Stomach (tissue), 4 donors: ENCODE measurements around the gene CCR5AS.

Experiments
- CTCF ChIP-seq, 7 experiments: fragments of 450-650 bp in 4 of 7; fragments of 200-600 bp in 3 of 7; sonication (generic) in 3 of 7; IDR thresholded peaks; one replicate each; pipeline ENCODE4 v1.5.1; 2016 to 2019; ENCODE audit warnings: antibody characterized with exemption in 7 of 7, control low read depth in 2 of 7, mild to moderate bottlenecking in 1 of 7
- EP300 ChIP-seq: sonication (generic); formaldehyde crosslinking; IDR thresholded peaks from one replicate; pipeline ENCODE4 v1.6.1; 2017; ENCODE audit warnings: antibody characterized with exemption
- POLR2A ChIP-seq, 4 donors: fragments of 450-650 bp; IDR thresholded peaks; one replicate each; pipeline ENCODE4 v1.6.1; 2016; ENCODE audit warnings: antibody characterized with exemption in 4 of 4, control low read depth in 2 of 4, mild to moderate bottlenecking in 1 of 4, moderate library complexity in 1 of 4
- POLR2AphosphoS5 ChIP-seq, 3 donors: sonication (generic); formaldehyde crosslinking; IDR thresholded peaks; one replicate each; pipeline ENCODE4 v1.6.1; 2016; ENCODE audit warnings: antibody characterized with exemption in 3 of 3

- TF ChIP-seq POLR2AphosphoS5 (IDR thresholded peaks at IDR 0.05): no peak
- no peak for TF ChIP-seq POLR2A (IDR thresholded peaks at IDR 0.05)
- TF ChIP-seq CTCF (IDR thresholded peaks at IDR 0.05): peak in 1 of 7 experiments; percentile 20
- TF ChIP-seq EP300: no peak
These were observed 38.3 kb downstream of the CCR5AS start for GRCh38 chr3:46368569-46368968.
